ENCODE measurements around the gene SCFD2.
"Not testable (repeated sequence)": the region's sequence is repeated elsewhere in the genome, so short reads cannot be mapped to it uniquely, and the experiment has no call there.

Gene SCFD2

GRCh38 chr4:53348046-53348445, 17.8 kb downstream of the SCFD2 start:
- TF ChIP-seq CTCF (IDR thresholded peaks at IDR 0.05; ENCODE audit: low read depth, low read length): no peak
- no peak for DNase-seq
- H3K4me3 ChIP-seq (ENCODE audit: low read depth, low read length): no peak overlapping the region
- H3K36me3 ChIP-seq: peaks cover 28% of the 10 kb centered on the region
- H3K27me3 ChIP-seq: no peaks in the 10 kb centered on the region
- H3K4me1 ChIP-seq: no peaks in the 10 kb centered on the region
- no peaks in the 10 kb centered on the region for H3K9me3 ChIP-seq

- Histone ChIP-seq H3K9me3 (no peaks in the 10 kb centered on the region), H3K4me1 (no peaks in the 10 kb centered on the region), H3K27me3 (no peaks in the 10 kb centered on the region), H3K36me3 (peaks cover 19% of the 10 kb centered on the region), H3K4me3 (ENCODE audit: low read depth, low read length) (no peak overlapping the region)
- no peak for TF ChIP-seq CTCF (IDR thresholded peaks at IDR 0.05; ENCODE audit: low read depth, low read length)
- DNase-seq: no peak
Observed at GRCh38 chr4:53346920-53347852, 18.7 kb downstream of the SCFD2 start.

- not testable (repeated sequence) for H3K9me3 ChIP-seq; H3K4me1 ChIP-seq; H3K4me3 ChIP-seq (ENCODE audit: low read depth, low read length); DNase-seq; H3K27me3 ChIP-seq
- H3K36me3 ChIP-seq: peaks cover 17% of the 10 kb centered on the region
Observed at GRCh38 chr4:53346392-53346791, 19.5 kb downstream of the SCFD2 start.

GRCh38 chr4:53340145-53340544, 25.7 kb downstream of the SCFD2 start:
- H3K27me3 ChIP-seq; H3K36me3 ChIP-seq; H3K4me1 ChIP-seq; H3K4me3 ChIP-seq (ENCODE audit: low read depth, low read length); H3K9me3 ChIP-seq; DNase-seq: not testable (repeated sequence)

GRCh38 chr4:53334916-53335315, 30.9 kb downstream of the SCFD2 start:
- H3K9me3 ChIP-seq; H3K4me1 ChIP-seq; H3K36me3 ChIP-seq; H3K27me3 ChIP-seq; H3K4me3 ChIP-seq (ENCODE audit: low read depth, low read length); DNase-seq: not testable (repeated sequence)

- H3K9me3 ChIP-seq: no peaks in the 10 kb centered on the region; the same call in 1 of the 2 replicates
- peaks cover 3% of the 10 kb centered on the region for H3K4me1 ChIP-seq
- TF ChIP-seq CTCF (IDR thresholded peaks at IDR 0.05; ENCODE audit: low read depth, low read length): no peak
Observed at GRCh38 chr4:53326535-53326934, 39.3 kb downstream of the SCFD2 start.

GRCh38 chr4:53322696-53323095, 43.2 kb downstream of the SCFD2 start:
- TF ChIP-seq CTCF (IDR thresholded peaks at IDR 0.05; ENCODE audit: low read depth, low read length): no peak
- Histone ChIP-seq H3K9me3 (no peaks in the 10 kb centered on the region; the same call in 1 of the 2 replicates), H3K27me3 (no peaks in the 10 kb centered on the region), H3K4me3 (ENCODE audit: low read depth, low read length) (no peak overlapping the region), H3K4me1 (peaks cover 4% of the 10 kb centered on the region), H3K36me3 (peaks cover 3% of the 10 kb centered on the region; the same call in 1 of the 2 replicates)
- DNase-seq: no peak

More at GRCh38 chr4:53326535-53326934, 39.3 kb downstream of the SCFD2 start:
- Histone ChIP-seq H3K4me3 (ENCODE audit: low read depth, low read length) (no peak overlapping the region), H3K36me3 (no peaks in the 10 kb centered on the region), H3K27me3 (no peaks in the 10 kb centered on the region)
- DNase-seq: no peak
